ENCODE measurements around the gene RNU1-2.
"Not testable (repeated sequence)": the region's sequence is repeated elsewhere in the genome, so short reads cannot be mapped to it uniquely, and the experiment has no call there.

Gene RNU1-2

DNA sequence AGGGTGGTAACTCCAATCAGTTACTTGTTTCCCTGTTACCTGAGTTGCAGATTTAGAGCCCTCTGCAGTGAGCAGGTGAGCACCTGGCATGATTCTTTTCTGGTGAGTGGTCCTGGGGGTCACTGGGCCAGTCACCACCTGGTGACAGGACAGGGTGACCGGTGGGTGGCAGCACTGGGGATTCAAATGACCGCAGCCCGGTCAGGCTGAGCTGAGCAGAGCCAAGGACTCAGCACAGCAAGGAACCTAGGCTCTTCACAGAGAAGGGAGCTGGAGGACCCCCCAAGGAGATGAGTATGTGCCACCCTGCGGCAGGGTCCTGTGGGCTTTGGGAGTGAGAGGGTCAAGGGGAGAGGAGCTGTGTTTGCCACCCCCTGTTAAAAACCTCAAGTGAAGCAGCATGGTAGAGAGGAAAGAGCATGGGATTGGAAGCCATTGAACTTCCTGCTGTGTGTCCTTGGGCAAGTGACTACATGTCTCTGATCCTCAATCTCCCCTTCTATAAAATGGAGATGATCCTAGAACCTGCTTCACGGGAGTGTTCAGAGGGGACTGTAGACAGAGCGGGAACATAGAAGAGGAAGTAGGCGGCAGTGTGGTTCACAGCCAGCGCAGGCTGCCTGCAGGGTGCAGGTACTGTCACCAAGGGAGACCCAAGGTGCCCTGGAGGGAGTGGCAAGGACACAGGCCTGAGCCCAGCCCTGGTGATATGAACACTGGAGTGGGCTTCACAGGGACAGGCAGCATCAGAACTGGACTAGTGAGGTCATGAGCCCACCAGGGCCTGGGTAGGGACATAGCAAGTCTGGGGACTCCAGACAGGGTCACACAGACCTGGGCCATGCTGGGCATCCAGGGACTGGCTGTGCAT lies 16.3 kb downstream of the RNU1-2 start:
- DNase-seq: not testable (repeated sequence)

GRCh38 chr1:16912742-16913141 lies 17.0 kb downstream of the RNU1-2 start:
- not testable (repeated sequence) for DNase-seq

DNA sequence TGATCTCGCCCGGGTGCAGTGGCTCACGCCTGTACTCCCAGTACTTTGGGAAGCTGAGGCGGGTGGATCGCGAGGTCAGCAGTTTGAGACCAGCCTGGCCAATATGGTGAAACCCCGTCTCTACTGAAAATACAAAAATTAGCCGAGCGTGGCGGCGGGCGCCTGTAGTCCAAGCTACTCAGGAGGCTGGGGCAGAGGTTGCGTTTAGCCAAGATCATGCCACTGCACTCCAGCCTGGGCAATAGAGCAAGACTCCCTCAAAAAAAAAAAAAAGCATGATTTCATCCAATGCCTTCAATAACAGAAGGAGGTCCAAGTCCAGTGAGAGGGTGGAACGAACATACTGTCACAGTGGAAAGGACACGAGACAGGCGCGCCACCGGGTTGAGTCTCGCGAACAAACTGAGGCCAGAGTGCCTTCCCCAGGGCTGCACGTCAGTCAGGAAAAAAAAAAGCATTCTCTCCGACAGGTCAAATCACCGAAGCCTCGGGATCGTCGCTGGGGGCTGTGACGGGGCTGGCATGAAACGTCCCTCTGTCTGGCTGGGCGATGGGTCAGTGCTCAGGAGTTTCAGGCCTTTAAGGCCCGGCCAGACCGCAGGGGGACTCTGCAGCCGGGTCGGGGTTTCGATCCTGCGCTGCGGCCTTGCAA lies 17.5 kb downstream of the RNU1-2 start:
- no peak for DNase-seq

DNA sequence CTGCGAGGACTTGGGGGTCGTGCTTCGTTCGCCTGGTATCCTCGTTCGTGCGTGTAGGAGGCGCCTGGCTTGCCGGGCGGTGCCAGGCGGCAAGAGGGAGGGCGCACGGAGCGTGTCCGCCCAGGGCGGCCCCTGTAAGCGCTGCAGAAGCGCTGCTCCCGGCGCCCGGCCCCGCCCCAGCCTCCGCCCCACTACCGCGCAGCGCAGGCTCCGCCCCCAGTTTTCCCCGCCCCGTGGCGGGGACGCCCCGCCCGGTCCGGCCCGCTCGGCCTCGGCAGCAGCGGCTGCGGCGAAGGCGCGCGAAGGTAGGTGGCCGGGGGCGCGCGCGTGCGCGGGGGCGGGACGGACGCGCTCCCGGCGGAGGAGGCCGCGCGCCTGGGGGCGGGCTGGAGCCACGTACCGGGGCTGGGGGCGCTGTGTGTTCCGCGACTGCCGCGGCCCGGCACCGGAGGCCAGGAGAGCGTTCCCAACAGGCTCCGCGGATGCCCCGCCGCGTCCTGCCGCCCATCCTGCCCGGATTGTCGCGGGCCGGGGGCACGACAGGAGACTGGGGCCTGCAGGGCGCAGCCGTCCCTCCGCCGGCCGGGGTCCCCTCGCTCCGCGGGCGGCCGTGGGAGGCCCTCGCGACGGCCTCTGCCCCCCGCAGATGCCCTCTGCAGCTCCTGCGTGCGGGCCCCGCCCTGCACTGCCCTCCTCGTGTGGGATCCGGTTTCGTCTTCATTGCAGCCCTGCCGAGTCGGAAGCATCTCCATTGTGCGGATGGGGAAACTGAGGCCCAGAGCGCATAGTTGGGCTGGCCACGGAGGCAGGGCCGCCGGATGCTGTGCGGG lies 18.3 kb downstream of the RNU1-2 start:
- peak; percentile 87 to 96 (median 93) for DNase-seq

DNA sequence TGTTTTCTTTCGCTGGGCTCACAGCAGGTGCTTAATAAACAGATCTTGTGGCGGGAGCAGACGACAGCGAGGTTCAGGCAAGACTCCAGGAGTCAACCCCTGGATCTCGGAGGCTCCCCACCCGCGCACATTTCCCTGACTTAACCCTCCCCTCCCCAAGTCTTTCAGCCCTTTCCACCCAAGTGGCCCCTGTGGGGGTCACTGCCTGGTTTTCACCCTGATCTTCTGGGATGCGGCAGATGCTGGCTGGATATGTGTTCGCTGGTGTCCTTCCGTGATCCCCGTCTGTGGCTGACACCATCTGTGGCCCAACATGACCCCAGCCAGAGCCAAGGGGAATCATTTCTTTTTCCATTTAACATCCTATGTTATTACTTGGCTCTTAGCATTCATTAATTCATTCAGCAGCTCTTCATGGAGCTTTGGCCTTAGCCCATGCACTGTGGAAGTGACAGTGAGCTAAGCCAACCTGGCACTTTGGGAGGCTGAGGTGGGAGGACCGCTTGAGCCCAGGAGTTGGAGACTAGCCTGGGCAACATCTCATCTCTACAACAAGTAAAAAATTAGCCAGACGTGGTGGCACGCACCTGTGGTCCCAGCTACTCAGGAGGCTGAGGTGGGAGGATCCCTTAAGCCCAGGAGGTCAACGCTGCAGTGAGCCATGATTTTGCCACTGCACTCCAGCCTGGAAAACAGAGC lies 19.3 kb downstream of the RNU1-2 start:
- not testable (repeated sequence) for DNase-seq

DNA sequence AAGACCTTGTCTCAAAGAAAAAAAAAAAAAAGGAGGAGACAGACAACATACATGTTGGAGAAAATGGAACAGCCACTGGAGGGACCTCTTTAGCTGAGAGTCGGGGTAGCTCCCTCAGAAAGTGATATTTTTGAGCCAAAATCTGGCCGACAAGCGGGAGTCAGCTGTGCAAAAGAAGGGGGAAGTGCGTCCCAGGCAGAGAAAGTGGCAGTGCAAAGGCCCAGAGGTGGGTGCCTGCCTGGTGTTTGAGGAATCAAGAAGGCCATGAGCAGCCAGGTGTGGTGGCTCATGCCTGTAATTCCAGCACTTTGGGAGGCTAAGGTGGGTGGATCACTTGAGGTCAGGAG lies 19.8 kb downstream of the RNU1-2 start:
- DNase-seq: no peak

GRCh38 chr1:16916036-16916880 lies 20.5 kb downstream of the RNU1-2 start:
- DNase-seq: not testable (repeated sequence)

DNA sequence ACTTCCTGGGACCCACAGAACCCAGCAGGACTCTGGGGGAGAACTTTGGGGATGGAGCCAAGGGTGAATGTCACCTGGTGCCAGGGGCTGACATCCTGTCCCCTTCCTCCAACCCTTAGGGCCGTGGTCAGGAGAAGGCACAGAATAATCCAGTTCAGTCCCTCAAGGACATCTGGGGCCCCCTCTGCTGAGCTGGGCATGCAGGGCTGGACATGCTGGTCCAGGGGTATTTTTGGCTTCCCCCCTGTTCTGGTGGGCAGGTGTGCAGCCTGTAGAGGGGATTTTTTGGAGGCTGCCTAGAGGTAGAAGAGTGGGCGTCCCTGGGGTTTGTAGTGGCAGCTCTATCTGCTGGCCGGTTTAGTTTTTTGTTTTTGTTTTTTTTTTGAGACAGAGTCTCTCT lies 22.6 kb downstream of the RNU1-2 start:
- no peak for DNase-seq

DNA sequence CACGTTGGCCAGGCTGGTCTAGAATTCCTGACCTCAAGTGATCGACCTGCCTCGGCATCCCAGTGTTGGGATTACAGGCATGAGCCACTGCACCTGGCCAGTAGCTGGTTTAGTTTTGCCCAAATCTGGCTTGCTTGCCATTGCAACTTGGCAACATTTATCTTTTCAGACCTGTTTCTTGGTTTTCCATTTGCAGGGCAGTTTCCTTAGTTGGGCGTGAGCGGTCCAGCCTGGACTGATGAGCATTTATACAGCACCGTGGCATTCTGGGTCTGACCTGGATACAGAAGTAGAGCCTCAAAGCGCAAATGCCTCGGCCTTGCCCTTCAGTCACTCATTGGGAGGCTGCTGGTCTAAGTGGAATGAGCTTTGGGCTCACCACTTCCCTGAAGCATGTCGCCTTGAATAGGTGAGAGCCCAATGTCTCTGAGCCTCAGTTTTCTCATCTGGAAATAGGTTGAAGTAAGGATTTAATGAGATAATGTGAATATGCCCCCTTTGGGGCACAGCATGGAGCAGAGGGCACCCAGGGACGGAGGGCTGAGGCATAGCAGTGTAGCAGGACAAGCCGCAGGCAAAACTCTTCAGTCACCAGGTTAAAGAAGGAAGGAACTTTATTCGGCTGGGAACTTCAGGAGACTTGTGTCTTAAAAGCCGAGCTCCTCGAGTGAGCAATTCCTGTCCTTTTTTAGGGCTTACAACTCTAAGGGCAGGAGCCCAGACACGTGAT lies 23.3 kb downstream of the RNU1-2 start:
- not testable (repeated sequence) for DNase-seq

DNA sequence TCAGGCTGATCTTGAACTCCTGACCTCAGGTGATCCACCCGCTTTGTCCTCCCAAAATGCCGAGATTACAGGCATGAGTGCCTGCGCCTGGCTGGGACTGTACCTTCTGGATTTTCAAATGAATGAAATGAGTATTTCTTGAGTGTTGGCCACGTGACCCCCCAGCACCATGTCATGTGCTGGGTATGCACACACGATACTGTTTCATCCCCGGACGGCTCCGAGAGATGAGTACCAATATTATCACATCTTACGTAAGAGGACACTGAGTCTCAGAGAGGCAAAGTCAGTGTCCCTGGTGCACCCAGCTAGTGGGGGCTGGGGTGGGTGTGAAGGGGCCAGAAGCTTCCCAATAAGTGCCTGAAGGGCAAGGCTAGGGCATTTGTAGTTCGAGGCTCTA lies 25.2 kb downstream of the RNU1-2 start:
- no peak for DNase-seq

DNA sequence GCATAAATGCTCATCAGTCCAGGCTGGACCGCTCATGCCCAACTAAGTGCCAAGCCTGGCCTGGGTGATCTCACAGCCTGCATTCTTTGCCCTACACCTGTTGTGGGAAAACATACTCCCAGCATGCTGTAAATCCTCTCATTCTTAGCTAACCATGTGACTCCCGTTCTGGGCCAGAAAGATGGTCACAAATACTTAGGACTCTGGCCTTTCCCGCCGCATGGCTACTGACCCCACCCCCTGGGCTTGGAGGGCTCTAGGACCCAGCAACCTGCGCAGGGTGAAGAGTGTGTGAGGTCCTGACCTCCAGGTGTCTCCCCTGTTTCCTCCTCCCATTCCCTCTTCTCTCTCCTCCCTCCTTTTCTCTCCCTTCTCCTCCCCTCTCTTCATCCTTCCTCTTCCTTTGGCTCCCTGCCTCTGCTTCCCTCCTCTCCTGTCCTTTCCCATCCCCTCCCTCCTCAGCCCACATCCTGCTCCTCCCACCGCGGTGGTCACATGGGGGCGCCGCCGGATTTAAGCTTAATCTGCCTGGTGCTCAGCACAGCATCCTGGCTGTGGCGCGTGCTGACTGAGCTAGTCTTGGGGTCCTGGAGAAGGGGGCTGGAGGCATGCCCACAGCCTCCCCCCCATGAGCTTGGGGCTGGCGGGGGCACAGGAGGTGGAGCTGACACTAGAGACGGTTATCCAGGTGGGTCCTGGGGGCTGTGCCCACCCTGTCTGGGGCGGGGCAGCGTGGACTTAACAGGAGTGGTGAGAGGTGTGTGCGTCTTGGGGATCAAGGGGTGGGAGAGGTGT lies 25.8 kb downstream of the RNU1-2 start, which contains the start of gene CROCC:
CROCC (plus strand) TSS at position 541 of the 795 bp plus-strand sequence; CDS start at position 629, 88 bp downstream.
- peak in 2 of 4 experiments; percentile 7 to 34 for DNase-seq

DNA sequence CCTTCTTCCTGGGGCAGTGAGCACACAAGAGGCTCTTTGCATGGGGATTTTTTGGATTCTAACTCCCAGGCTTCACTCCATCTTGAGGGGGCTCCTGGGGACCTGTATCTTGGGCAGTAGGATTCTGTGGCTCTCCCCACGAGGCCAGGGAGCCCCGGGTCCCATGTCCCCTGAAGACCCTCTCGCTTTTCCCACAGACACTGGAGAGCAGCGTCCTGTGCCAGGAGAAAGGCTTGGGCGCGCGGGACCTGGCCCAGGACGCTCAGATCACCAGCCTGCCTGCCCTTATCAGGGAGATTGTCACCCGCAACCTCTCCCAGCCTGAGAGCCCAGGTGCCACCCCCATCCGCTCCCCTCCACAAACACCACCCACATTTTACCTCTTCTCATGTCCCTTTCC lies 26.7 kb downstream of the RNU1-2 start:
- DNase-seq: no peak

DNA sequence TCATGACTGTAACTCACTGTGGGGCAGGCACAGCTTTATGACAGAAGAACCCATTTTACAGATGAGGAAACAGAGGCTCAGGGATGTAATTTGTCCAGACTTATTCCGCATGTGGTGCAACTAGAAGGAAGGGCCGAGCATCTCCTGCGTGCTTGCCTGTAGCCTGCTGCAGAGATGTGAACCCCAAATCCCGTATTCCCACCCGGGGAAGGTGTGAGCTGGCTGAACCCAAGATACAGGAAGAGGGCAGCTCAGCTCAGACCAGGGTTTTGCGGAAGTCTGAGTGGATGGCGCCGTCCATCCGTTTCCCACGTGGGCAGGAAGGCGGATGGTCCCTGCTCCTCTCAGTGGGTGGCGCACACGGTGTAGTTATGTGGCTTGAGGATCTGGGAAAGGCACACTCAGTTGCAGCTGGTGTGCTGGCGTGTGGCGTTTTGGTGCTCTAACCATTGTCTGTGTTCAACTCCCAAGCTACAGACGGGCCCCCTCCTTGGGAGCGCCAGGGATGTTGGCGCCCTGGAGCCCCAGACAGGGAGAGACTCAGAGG lies 27.2 kb downstream of the RNU1-2 start:
- DNase-seq: no peak

DNA sequence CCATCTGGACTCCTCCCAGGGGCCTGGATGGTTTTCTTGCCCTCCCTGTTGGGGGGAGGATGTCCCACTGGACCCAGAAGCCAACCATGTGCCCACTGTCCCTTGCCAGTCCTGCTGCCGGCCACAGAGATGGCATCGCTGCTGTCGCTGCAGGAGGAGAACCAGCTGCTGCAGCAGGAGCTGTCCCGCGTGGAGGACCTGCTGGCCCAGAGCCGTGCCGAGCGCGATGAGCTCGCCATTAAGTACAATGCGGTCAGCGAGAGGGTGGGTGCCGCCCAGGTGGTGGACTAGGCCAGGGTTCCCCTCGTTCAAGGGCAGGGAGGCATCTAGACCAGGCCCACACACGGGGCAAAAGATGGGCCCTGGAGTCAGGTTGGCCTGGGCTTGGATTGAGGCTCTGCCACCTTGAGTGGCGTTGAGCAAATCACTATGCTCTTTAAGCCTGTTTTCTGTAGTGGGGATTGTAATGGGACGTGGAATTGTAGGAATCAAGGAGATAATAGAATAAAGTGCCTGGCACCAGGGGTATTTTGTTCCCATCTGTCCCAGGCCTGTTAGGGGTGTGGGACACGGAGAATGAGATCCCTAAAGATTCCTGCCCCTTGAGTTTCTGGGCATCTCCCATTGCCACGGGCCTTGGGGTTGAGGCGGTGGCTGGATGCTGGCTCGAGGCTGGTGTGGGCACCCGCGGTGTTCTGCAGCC lies 28.6 kb downstream of the RNU1-2 start:
- DNase-seq: no peak

- no peak for DNase-seq
Measured at GRCh38 chr1:16924919-16925477, 29.2 kb downstream of the RNU1-2 start.

GRCh38 chr1:16925635-16926490 lies 30.1 kb downstream of the RNU1-2 start:
- DNase-seq: no peak

GRCh38 chr1:16926491-16927073 lies 30.8 kb downstream of the RNU1-2 start:
- DNase-seq: no peak

Data from activated naive CD4-positive, alpha-beta T cell (primary cell).